MG63 (cell line): ENCODE measurements around the gene ZNF74. TPM values are rescaled to one million over a fixed set of nuclear protein-coding genes. Genes with fewer than 3 reads are reported as not detected.
A peak's percentile ranks its signal among the peaks of the same experiment; 100 is the strongest.
"Not testable (repeated sequence)": the region's sequence is repeated elsewhere in the genome, so short reads cannot be mapped to it uniquely, and the experiment has no call there.

ENCODE experiments used
- DNase-seq: peaks from one replicate; pipeline ENCODE4 v3.0.0-alpha.2; 2020
- H3K27me3 ChIP-seq: fragments of 250-450 bp; sonication (Bioruptor Pico); 2 replicates; pipeline ENCODE4 v1.5.1; 2020; ENCODE audit warnings: mild to moderate bottlenecking, moderate library complexity
- H3K36me3 ChIP-seq: fragments of 250-450 bp; sonication (Bioruptor Pico); 2 replicates; pipeline ENCODE4 v1.5.1; 2020; ENCODE audit warnings: mild to moderate bottlenecking, moderate library complexity
- H3K4me3 ChIP-seq: fragments of 250-450 bp; sonication (Bioruptor Pico); 2 replicates; pipeline ENCODE4 v1.5.1; 2020; ENCODE audit warnings: mild to moderate bottlenecking, moderate library complexity
- H3K9me3 ChIP-seq: fragments of 250-450 bp; sonication (Bioruptor Pico); 2 replicates; pipeline ENCODE4 v1.5.1; 2020; ENCODE audit warnings: mild to moderate bottlenecking, moderate library complexity
- total RNA-seq: library from RNA; depleted of rRNA; stranded (reverse); fragments of >200 nt; shearing (Covaris generic); gene quantifications from 2 replicates; pipeline ENCODE4 v1.2.3, GENCODE V29; 2014; ENCODE audit warnings: low replicate concordance

The ZNF74 gene
- total RNA-seq, 1 experiment from 2014 or later, result 7.0 TPM

DNA sequence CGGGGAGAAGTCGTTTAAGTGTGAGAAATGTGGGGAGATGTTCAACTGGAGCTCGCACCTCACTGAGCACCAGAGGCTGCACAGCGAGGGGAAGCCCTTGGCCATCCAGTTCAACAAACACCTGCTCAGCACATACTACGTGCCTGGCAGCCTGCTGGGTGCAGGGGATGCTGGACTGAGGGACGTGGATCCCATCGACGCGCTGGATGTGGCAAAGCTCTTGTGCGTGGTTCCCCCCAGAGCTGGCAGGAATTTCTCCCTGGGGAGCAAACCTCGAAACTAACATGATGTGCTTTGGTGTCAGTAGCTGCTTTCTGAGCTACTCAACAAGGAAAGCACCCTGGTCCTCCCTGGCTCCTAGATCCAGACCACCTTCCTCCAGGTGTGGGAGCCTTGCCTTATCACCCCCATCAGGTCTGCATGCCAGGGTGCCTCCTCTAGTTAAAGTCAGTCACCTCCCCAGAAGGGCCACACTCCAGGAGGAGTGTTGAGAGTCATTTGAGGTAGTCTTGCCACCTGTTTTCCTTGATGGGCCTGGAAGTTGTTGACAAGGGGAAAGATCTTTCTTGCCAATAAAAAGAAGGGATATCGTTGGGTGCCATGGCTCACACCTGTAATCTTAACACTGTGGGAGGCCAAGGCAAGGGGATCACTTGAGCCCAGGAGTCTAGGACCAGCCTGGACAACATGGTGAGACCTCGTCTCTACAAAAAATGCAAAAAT lies 12.9 kb downstream of the ZNF74 start:
- DNase-seq, result no peak
- no peaks in the 10 kb centered on the region for H3K27me3 ChIP-seq
- H3K9me3 ChIP-seq, result no peaks in the 10 kb centered on the region
- H3K4me3 ChIP-seq, result no peak overlapping the region
- H3K36me3 ChIP-seq, result 0 out of 2 replicates have a peak, but pooled peaks cover 3% of the 10 kb centered on the region

DNA sequence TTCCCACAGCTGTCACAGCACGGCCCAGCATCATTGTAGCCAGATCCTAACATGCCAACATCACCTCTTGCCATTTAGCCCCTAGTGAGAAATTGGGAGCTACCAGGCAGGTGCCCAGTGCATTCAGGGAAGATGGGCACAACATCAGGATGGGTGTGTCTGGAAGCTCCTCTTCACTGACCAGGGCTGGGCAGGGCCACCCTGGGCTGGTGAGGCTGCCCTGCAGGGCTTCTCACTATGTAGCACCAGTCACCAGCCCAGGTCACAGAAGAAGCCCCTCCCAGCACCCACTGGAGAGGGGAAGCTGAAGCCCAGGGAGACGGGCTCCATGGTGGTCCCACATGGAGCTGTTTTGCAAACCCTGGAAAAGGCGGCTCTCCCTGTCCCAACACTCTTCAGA lies 13.9 kb downstream of the ZNF74 start:
- no peak overlapping the region for H3K4me3 ChIP-seq
- H3K9me3 ChIP-seq, result no peaks in the 10 kb centered on the region
- 0 out of 2 replicates have a peak, but pooled peaks cover 3% of the 10 kb centered on the region for H3K36me3 ChIP-seq
- no peak for DNase-seq
- no peaks in the 10 kb centered on the region for H3K27me3 ChIP-seq

DNA sequence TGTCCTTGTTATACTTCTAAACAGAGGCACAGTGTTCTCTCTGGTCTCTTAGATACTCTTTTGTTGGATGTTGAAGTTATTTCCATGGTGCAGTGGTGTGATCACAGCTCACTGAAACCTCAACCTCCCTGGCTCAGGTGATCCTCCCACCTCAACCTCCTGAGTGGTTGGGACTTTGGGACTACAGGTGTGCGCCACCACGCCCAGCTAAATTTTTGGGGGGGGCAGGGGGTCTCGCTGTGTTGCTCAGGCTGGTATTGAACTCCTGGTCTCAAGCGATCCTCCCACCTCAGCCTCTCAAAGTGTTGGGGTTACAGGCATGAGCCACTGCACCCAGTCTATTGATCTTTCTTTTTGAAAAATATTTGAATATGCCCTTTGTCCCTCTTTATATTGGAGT lies 14.9 kb downstream of the ZNF74 start:
- no peak for DNase-seq
- Histone ChIP-seq H3K27me3 (no peaks in the 10 kb centered on the region), H3K9me3 (no peaks in the 10 kb centered on the region), H3K4me3 (no peak overlapping the region), H3K36me3 (0 out of 2 replicates have a peak, but pooled peaks cover 3% of the 10 kb centered on the region)

DNA sequence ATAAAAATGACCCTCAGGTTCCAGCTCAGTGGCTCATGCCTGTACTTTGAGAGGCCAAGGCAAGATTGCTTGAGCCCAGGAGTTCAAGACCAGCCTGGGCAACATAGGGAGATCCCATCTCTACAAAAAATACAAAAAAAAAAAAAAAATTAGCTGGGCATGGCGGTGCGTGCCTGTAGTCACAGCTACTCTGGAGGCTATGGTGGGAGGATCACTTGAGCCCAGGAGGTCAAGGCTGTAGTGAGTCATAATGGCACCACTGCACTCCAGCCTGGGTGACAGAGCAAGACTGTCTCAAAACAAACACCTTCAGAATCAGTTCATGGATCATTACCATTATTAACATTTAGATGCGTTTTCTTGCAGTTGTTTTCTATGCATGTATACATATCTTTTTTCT lies 15.4 kb downstream of the ZNF74 start:
- H3K9me3 ChIP-seq, H3K36me3 ChIP-seq, DNase-seq, H3K4me3 ChIP-seq, H3K27me3 ChIP-seq: not testable (repeated sequence)

DNA sequence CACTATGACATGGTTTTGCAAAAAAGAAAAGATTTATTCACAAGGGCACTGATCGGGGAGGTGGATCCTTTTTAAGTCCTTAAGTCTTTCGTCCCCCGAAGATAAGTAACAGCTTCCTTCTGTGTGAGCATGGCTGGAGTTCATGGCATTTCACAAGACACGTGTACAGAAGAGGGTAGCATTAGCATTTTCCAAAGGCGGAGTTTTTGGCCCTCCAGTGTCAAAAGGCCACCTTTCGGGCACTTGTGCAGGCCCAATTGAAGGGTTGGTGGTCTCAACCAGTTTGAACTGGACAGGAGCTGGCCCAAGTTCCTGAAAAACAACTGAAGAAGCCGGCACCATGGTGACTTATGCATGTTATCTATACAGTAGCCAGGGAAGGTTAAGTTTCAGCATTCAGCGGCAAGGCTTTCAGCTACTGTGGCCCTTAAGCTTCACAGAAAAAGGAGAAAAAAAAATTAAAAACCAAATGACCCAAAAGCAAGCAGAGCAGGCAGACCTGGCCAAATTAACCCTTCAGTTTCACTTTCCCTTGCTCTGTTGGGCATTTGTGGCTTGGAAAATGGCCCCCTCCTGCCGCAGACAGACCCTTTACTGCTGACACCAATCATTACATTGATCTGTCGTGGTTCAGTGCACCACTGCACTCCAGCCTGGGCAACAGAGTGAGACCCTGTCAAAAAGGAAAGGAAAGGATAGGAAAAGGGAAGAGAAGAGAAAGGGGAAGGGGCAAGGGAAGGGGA lies 18.7 kb downstream of the ZNF74 start:
- no peaks in the 10 kb centered on the region for H3K36me3 ChIP-seq
- no peaks in the 10 kb centered on the region for H3K9me3 ChIP-seq
- H3K4me3 ChIP-seq, result no peak overlapping the region
- no peak for DNase-seq
- H3K27me3 ChIP-seq, result no peaks in the 10 kb centered on the region

DNA sequence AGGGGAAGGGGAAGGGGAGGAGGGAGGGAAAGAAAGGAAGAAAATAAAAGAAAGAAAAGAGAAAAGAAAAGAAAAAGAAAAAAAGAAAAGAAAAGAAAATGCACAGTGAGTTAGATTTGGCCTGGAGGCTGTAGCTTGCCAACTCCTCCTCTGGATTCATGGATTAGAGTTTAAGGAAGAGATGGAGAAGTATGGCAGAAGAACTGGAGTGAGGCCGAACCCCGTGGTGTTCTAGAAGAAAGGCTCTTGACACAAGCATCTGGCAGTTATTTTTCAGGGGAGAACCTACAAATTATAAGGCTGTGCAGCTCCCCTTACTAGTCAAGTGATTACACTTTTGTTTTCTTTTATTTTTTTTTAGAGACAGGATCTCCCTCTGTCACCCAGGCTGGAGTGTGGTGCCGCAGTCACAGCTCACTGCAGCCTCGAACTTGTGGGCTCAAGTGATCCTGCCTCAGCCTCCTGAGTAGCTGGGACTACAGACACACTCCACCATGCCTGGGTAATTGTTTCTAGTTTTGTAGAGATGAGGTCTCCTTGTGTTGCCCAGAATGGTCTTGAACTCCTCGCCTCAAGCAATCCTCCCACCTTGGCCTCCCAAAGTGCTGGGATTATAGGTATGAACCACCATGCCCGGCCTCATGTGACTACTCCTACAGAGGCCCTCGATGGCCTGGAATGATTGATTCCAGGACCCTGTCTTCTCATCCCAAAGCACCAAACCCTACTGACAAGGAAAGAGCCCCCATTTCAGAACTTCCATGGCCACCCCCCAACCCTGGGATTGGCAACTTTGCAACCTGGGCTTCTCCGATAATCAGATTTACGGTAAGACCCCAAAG lies 19.5 kb downstream of the ZNF74 start:
- H3K27me3 ChIP-seq, result no peaks in the 10 kb centered on the region
- no peaks in the 10 kb centered on the region for H3K9me3 ChIP-seq
- H3K4me3 ChIP-seq, result no peak overlapping the region
- DNase-seq, result no peak
- no peaks in the 10 kb centered on the region for H3K36me3 ChIP-seq

DNA sequence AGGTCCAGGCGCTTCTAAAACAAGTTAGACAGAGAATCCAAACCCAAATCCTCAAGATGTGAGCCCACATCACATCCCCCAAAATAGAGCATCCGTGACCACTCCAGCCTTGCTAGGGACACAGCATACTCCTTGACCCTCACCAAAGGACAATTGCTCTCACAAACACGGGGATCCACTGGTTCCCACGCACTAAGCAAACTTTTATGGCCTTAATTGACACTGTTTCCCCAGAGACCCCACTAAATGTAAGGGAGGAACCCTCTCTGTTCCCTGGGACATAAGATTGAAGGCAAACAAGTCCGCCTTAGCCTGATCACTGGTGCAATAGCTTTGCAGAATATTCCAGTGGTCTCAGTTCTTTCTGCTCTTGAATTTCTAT lies 20.1 kb downstream of the ZNF74 start:
- DNase-seq, result no peak
- Histone ChIP-seq H3K9me3 (no peaks in the 10 kb centered on the region), H3K27me3 (no peaks in the 10 kb centered on the region), H3K4me3 (no peak overlapping the region), H3K36me3 (no peaks in the 10 kb centered on the region)

DNA sequence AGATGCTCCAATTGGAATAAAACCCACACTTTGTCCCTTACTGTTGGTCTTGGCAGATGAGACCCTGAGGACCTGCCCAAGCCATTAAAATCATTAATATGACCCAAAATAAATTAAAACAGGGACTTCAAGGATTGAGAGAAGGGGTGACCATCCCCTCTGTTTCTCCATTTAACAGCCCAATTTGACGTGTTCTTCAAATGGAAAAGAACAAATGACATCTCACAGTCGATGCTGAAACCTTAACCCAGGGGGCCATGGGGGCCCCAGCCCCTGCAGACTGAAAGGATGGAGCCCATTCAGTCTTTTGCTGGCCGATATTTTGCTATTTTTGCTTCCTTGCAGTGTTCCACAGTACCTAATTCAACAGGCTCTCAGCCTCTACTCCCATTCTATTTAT lies 20.5 kb downstream of the ZNF74 start:
- Histone ChIP-seq H3K4me3 (no peak overlapping the region), H3K36me3 (no peaks in the 10 kb centered on the region)

DNA sequence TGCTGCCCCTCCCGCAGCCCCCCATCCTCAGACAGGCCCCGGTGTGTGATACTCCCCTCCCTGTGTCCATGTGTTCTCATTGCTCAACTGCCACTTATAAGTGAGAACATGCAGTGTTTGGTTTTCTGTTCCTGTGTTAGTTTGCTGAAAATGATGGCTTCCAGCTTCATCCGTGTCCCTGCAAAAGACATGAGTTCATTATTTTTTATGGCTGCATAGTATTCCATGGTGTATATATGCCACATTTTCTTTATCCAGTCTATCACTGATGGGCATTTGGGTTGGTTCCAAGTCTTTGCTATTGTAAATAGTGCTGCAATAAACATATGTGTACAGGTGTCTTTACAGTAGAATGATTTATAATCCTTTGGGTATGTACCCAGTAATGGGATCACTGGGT lies 21.3 kb downstream of the ZNF74 start:
- H3K9me3 ChIP-seq, DNase-seq, H3K36me3 ChIP-seq, H3K4me3 ChIP-seq, H3K27me3 ChIP-seq: not testable (repeated sequence)

More for the DNA sequence above, 20.5 kb downstream of the ZNF74 start:
- H3K9me3 ChIP-seq, result no peaks in the 10 kb centered on the region
- no peak for DNase-seq
- H3K27me3 ChIP-seq, result no peaks in the 10 kb centered on the region

DNA sequence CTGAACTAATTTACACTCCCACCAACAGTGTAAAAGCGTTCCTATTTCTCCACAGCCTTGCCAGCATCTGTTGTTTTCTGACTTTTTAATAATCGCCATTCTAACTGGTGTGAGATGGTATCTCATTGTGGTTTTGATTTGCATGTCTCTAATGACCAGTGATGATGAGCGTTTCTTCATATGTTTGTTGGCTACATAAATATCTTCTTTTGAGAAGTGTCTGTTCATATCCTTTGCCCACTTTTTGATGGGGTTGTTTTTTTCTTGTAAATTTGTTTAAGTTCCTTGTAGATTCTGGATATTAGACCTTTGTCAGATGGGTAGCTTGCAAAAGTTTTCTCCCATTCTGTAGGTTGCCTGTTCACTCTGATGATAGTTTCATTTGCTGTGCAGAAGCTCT lies 21.7 kb downstream of the ZNF74 start:
- H3K36me3 ChIP-seq, DNase-seq, H3K27me3 ChIP-seq, H3K4me3 ChIP-seq, H3K9me3 ChIP-seq: not testable (repeated sequence)

DNA sequence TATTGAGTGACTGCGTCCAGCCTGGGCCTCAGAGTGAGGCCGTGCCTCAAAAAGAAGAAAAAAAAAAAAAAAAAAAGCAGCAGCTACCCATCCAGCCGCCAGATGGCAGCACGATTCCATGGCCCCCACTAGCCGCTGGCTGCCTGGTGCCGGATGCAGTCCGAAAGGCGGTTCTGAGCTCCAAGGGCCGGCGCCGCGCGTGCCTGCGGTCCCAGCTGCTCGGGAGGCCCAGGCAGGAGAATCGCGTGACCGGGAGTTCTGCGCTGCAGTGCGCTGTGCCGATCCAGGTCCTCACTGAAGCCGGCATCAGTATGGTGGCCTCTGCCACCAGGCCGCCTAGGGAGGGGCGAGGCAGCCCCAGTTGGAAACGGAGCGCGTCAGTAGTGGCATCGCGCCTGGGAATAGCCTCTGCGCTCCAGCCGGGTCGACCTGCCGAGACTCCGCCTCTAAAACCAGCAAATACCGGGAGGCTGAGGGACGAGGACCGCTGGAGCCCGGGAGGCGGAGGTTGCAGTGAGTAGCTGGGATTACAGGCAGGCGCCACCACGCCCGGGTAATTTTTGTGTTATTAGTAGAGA lies 24.3 kb downstream of the ZNF74 start:
- peak; percentile 81 for DNase-seq

DNA sequence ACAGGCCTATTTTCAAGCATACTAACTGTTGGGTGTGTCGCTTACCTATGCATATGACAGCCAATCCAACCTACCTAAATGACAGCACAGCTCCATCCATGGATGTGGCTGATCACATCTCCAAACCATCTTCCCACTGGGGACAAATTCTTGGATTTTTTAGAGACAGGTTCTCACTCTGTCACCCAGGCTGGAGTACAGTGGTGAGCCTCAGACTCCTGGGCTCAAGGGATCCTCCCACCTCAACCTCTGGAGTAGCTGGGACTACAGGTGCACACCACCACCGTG lies 25.7 kb downstream of the ZNF74 start:
- Histone ChIP-seq H3K9me3 (no peaks in the 10 kb centered on the region), H3K4me3 (no peak overlapping the region), H3K27me3 (no peaks in the 10 kb centered on the region), H3K36me3 (no peaks in the 10 kb centered on the region; the same call in 1 of the 2 replicates)
- DNase-seq, result no peak

More for the DNA sequence above, 24.3 kb downstream of the ZNF74 start:
- H3K27me3 ChIP-seq, result no peaks in the 10 kb centered on the region
- H3K36me3 ChIP-seq, result no peaks in the 10 kb centered on the region
- peak overlapping the region; percentile 42 for H3K4me3 ChIP-seq
- no peaks in the 10 kb centered on the region for H3K9me3 ChIP-seq

DNA sequence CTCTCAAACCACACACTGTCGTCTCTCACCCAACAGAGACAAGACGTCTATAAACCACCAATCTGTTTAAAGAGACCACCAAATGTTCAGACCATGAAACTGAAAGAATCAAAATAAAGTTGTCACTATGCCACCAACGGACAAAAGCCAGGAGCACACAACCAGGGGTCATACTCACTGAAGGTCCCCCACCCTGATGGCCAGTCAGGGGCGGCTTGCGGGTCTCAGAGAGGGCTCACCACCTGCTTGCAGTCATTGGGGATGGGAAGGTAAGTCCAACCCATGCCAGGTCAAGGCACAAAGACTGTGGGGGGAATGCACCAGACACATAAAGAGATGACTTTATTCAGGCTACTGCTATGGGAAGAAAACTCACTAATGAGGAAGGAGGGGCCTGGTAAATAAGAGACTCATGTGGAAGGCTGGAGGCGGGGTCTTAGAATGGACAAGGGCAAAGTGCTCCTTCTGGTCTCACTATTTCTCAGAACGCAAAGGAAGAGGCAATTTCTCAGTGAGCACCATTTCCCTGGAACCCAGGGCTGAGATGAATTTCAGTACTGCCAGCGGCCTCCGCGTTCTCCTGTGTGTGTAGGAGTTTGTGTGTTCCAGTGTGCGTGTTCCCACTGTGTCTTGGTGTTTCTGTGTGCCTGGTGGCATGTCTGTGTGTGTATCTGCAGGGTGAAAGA lies 26.3 kb downstream of the ZNF74 start:
- H3K4me3 ChIP-seq, result no peak overlapping the region
- no peaks in the 10 kb centered on the region for H3K9me3 ChIP-seq
- no peaks in the 10 kb centered on the region; the same call in 1 of the 2 replicates for H3K36me3 ChIP-seq
- DNase-seq, result no peak
- no peaks in the 10 kb centered on the region for H3K27me3 ChIP-seq

DNA sequence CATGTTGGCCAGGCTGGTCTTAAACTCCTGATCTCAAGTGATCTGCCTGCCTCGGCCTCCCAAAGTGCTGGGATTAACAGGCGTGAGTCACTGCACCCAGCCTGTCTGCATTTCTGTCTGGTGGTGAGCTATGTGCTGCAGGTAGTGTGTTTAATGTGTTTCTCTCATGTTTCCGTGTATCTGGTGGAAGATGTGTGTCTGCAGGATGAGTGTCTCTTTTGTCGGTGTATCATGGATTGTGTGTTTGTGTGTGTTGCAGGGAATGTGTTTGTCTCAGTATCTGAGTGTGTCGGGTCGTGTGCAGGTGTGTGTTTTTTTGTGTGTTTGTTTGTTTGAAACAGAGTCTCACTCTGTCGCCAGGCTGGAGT lies 27.5 kb downstream of the ZNF74 start:
- DNase-seq, result no peak
- Histone ChIP-seq H3K27me3 (no peaks in the 10 kb centered on the region), H3K36me3 (peaks cover 5% of the 10 kb centered on the region; the same call in 1 of the 2 replicates), H3K4me3 (no peak overlapping the region), H3K9me3 (no peaks in the 10 kb centered on the region)

DNA sequence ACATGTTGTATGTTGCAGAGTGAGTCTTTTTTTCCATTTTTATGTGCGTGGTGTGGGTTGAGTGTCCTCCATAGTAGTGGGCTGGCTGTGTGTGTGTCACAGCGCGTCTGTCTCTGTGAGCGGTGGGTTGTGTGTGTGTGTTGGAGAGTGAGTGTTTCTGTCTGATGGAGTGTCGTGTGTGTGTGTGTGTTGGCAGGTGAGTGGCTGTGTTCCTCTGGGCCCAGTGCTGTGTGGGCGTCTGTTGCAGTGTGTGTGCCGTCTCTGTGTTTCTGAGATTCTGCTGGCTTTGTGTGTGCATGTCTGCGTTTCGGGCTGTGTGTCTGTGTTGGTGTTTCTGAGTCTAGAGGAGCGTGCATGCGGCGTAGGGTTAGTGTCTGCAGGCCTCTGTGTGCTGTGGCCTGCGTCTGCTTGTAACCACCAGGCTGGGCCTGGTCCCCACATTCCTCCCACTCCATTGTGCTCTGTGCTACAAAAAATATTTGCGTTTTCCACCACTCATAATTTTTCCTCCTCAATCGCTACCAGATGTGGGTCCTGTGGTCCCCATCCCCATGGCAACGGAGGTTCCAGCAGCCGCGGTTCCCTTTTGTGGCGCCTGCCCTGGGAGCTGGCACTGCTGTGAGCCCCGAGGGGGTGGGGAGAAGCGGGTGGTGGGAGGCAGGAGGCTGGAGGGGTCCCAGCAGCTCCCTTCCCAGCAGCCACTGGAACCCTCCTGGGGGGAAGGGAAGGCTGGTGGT lies 28.5 kb downstream of the ZNF74 start:
- H3K27me3 ChIP-seq, result no peaks in the 10 kb centered on the region
- H3K4me3 ChIP-seq, result no peak overlapping the region
- H3K36me3 ChIP-seq, result peaks cover 6% of the 10 kb centered on the region
- no peak for DNase-seq
- H3K9me3 ChIP-seq, result no peaks in the 10 kb centered on the region
